VCaP (cell line): ENCODE measurements around the gene ETS1.

Experiments used
- H3K27ac ChIP-seq: fragments of 450-650 bp; 2 replicates; pipeline ENCODE4 v1.5.1; 2017
- TF ChIP-seq, protein P1 (sequence below): fragments of 450-650 bp; conservative IDR thresholded peaks from 2 replicates; pipeline ENCODE4 v1.5.1; 2017; ENCODE audit warnings: mild to moderate bottlenecking, moderate library complexity

The ETS1 gene

DNA sequence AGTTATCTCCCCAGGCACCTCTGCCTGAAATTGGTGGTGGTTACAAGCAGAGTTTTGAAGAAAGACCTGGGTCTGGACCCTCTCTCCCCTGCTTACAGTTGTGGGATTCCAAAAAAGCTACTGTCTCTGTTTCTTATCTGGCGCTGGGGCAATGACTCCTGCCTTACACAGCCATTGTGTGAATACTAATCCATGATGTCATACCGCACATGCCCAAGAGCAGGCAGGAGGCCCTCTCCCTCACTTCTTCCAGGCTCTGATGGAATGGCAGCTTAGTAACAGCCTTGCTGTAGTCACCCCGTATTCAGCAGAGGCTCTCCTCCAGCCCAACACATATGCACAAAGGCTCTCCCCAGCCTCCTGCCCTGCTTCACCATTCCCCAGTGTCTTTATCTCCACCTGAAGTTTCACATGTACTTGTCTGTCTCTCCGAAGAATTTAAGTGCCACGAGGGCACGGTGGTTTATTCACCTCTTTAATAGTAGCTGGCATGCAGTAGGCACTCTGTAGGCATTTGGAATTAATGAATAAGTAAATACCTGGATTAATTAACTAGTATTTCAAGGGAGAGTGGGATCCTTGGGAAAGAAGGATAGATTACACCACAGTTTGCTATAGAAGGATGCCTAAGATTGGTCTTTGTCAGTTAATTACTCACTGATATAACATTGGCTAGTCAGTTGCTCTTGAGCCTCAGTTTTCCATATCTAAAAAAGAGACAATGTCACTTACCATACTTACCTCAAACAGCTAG is 165.6 kb downstream of the ETS1 start:
- TF ChIP-seq, protein P1, sequence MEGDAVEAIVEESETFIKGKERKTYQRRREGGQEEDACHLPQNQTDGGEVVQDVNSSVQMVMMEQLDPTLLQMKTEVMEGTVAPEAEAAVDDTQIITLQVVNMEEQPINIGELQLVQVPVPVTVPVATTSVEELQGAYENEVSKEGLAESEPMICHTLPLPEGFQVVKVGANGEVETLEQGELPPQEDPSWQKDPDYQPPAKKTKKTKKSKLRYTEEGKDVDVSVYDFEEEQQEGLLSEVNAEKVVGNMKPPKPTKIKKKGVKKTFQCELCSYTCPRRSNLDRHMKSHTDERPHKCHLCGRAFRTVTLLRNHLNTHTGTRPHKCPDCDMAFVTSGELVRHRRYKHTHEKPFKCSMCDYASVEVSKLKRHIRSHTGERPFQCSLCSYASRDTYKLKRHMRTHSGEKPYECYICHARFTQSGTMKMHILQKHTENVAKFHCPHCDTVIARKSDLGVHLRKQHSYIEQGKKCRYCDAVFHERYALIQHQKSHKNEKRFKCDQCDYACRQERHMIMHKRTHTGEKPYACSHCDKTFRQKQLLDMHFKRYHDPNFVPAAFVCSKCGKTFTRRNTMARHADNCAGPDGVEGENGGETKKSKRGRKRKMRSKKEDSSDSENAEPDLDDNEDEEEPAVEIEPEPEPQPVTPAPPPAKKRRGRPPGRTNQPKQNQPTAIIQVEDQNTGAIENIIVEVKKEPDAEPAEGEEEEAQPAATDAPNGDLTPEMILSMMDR: no peak
- H3K27ac ChIP-seq: no peak overlapping the region

DNA sequence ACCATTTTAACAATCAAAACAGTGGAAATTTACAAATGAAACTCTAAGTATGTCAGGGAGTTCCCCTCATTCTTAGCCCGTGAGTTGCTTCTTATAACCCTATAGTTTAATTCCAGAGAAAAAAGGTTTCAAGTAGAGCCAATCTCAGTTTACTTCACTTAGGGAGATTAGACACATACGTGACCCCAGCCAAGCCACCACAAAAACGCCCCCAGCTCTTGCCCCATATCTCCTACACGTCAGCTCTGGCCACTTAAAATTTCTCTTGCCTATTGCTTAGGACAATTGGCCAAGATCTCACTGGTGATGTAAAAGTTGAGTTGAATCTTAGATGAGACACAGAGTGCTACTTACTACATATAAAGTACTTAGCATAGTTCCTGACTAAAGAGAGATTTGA is 166.4 kb downstream of the ETS1 start:
- no peak overlapping the region for H3K27ac ChIP-seq
- TF ChIP-seq, protein P1: no peak

DNA sequence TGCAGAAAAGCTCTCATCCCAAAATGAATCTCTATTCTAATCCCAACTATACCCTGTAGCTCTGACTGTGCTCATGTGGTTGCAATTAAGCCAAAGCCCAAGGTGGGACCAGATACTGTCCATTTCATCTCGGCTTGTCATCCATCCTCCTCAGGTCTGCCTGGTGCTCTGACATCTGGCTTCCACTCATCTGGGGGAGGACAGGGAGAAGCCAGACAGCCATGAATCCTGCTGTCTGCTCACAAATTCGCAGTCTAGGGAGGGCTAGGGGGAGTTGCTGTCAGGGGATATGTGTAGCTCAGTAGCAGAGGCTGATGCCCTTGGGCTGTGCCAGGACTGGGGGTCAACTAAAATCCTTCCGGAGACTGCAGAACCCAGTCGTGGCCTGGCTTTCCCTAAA is 167.1 kb downstream of the ETS1 start:
- TF ChIP-seq, protein P1: no peak
- H3K27ac ChIP-seq: no peak overlapping the region

DNA sequence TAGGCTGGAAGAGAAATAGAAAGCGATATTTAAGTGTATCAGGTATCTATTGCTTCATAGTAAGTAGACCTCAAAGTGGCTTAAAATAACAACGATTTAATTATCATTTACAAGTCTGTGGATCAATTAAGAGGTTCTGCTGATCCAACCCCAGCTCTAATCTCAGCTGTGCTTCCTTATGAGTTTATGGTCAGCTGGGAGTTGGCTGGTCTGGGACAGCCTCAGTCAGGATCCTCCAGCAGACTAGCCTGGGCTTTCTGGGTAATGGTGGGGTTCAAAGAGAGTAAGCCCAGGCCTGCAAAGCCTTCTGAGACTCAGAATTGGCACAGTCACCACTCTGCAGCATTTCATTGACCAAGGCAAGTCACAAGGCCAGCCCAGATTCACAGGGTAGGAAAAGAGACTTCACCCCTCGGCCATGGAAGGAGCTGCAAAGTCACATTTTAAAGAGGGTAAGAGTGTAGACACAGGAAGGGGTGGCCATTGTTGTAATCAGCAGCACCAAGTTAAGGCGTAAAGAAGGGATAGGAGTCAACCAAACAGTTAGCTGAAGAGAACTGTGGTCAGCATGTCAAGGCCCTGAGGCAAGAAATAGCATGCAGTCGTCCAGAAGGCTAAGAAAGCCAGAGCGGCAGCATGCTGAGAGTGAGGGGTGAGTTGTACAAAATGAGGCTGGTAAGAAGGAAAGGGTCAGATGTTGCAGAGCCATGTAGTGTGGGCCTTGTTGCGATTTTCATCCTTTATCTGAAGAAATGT is 168.2 kb downstream of the ETS1 start:
- no peak overlapping the region for H3K27ac ChIP-seq
- TF ChIP-seq, protein P1: no peak

DNA sequence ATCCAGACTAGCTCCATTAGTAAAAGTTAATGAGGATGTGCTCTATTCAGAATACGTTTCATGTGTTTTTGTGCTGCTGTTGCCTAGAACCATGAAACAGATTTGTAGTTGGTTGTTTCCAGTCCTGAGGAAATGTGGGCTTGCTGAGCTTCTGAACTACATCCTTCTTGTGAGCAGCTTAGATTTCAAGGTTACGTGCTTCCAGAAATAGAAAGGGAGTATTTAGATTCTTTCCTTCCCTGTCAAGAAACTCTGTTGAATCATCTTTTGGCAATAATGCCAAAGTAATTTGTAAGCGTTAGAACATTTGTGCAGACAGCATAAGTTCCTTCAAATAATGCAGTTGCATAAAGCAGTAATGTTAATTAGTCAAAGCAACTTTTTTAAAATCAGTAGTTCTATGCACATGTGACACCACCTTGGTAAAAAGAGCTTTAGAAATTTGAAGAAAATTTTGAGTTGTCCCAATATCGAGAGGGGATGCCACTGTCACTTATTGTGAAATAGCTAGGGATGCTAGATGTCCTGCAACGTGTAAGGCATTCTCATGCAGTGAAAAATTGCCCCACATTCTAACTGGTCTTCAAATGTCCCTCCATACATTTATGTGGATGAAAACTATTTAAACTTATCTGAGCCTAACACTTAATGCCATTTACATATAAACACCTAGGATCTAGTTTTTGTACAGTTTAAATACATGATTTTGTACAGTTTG is 169.6 kb downstream of the ETS1 start:
- no peak overlapping the region for H3K27ac ChIP-seq

DNA sequence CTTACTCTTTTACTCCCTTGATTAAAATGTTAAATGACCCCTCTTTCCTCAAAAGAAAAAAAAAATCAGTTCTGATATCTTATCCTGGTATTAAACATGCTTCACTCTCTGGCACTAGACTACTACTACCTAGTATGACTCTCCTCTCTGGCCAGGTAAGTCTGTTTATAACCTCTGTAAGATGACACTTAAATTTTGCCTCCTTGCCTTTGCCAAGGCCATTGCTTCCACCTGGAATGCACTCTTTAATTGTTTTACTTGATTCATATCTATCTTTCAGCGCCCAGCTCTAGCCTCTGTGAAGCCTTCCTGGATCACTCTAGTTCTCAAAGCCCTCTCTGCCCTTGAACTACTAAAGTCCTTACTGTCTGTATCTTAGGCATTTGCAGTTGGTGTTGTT is 170.4 kb downstream of the ETS1 start:
- H3K27ac ChIP-seq: no peak overlapping the region
- TF ChIP-seq, protein P1: no peak

More for the DNA sequence above, 169.6 kb downstream of the ETS1 start:
- TF ChIP-seq, protein P1: no peak

DNA sequence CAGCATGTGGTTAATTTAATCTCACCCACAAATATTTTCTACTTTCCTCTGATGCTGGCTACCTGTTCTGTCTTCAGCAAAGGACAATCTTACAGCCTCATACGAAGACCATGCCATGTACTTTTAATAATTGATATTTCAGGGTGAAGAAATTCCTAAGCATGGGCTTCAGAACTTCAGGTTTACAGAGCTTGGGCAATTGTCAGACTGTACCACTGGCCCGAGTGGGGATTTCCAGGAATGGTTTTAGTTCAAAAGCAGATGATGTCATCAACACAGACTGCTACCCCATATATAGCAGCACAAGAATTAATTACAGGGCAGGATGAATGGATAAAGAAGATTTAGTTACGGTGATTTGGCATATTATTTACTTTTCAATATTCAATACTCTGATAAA is 171.8 kb downstream of the ETS1 start:
- TF ChIP-seq, protein P1: no peak
- no peak overlapping the region for H3K27ac ChIP-seq
